Measurements from ENCODE around the gene ERMN. TPM values are rescaled to one million over a fixed set of nuclear protein-coding genes. Genes with fewer than 3 reads are reported as not detected.
A peak's percentile ranks its signal among the peaks of the same experiment; 100 is the strongest.

The ERMN gene
- total RNA-seq, 2 experiments from 2014 or later, result 17.3 to 18.0 TPM

GRCh38 chr2:157367704-157368103 lies 42.1 kb upstream of the ERMN start:
- ATAC-seq (ENCODE audit: poor library complexity), result no peak

GRCh38 chr2:157364257-157364974 lies 38.8 kb upstream of the ERMN start:
- DNase-seq, result no peak
- CTCF ChIA-PET, result interaction anchor here (1.1 kb wide), 1 partner anchor 28 kb away, joined by 4 read pairs; no protein-coding TSS in a partner anchor
- TF ChIP-seq CTCF (IDR thresholded peaks at IDR 0.05), result no peak
- no peak for ATAC-seq (ENCODE audit: poor library complexity)
- Histone ChIP-seq H3K9me3 (ENCODE audit: control insufficient read depth in 1 of 2, insufficient read depth in 1 of 2, low read length in 2 of 2) (peaks cover 9 to 18% of the 10 kb centered on the region in 2 experiments), H3K4me1 (ENCODE audit: insufficient read depth, low read length) (peaks cover 3% of the 10 kb centered on the region), H3K4me3 (ENCODE audit: low read length) (no peak overlapping the region), H3K27ac (ENCODE audit: low read depth in 1 of 2, low read length in 2 of 2) (no peak overlapping the region), H3K27me3 (ENCODE audit: control insufficient read depth in 1 of 2, insufficient read depth in 2 of 2, low read length in 2 of 2) (no peaks in the 10 kb centered on the region), H3K36me3 (ENCODE audit: insufficient read depth, low read length) (no peaks in the 10 kb centered on the region)
- Mint-ChIP-seq H3K27ac (peak overlapping the region; percentile 56), H3K9me3 (peaks cover 8% of the 10 kb centered on the region), H3K4me3 (peak overlapping the region; percentile 40), H3K4me1 (ENCODE audit: low read depth) (peaks cover 48% of the 10 kb centered on the region), H3K27me3 (no peaks in the 10 kb centered on the region), H3K36me3 (ENCODE audit: low read depth) (peaks cover 53% of the 10 kb centered on the region)
- intact Hi-C loops (cut with DNase I, micrococcal nuclease), result loop anchor here in 1 of 2 experiments (5.0 kb wide), 1 partner anchor 38 kb away; no protein-coding TSS in a partner anchor
- POLR2A ChIA-PET, result interaction anchor here (0.8 to 1.7 kb wide), 7 partner anchors 11 to 54 kb away, joined by 3 to 6 read pairs (median 3); no protein-coding TSS in a partner anchor

More at GRCh38 chr2:157367704-157368103, 42.1 kb upstream of the ERMN start:
- H3K27ac Mint-ChIP-seq, result no peak overlapping the region
- no peaks in the 10 kb centered on the region for H3K27me3 Mint-ChIP-seq
- no peaks in the 10 kb centered on the region for H3K27me3 ChIP-seq (ENCODE audit: control insufficient read depth in 1 of 2, insufficient read depth in 2 of 2, low read length in 2 of 2)
- H3K9me3 Mint-ChIP-seq, result peaks cover 5% of the 10 kb centered on the region
- H3K36me3 Mint-ChIP-seq (ENCODE audit: low read depth), result peaks cover 34% of the 10 kb centered on the region
- ChIA-PET CTCF (interaction anchor here (1.4 to 1.5 kb wide), 2 partner anchors 15 to 40 kb away, joined by 3 to 5 read pairs; no protein-coding TSS in a partner anchor), POLR2A (interaction anchor here (1.0 to 1.3 kb wide), 2 partner anchors 37 to 51 kb away, joined by 4 to 7 read pairs; no protein-coding TSS in a partner anchor)
- H3K4me1 Mint-ChIP-seq (ENCODE audit: low read depth), result peaks cover 47% of the 10 kb centered on the region
- H3K4me1 ChIP-seq (ENCODE audit: insufficient read depth, low read length), result peaks cover 3% of the 10 kb centered on the region
- no peaks in the 10 kb centered on the region for H3K9me3 ChIP-seq (ENCODE audit: control insufficient read depth in 1 of 2, insufficient read depth in 1 of 2, low read length in 2 of 2)
- no peak overlapping the region for H3K27ac ChIP-seq (ENCODE audit: low read depth in 1 of 2, low read length in 2 of 2)
- H3K4me3 Mint-ChIP-seq, result no peak overlapping the region
- intact Hi-C loops (cut with DNase I, micrococcal nuclease), result loop anchor here in 1 of 2 experiments (5.0 kb wide), 1 partner anchor 35 kb away; no protein-coding TSS in a partner anchor
- H3K4me3 ChIP-seq (ENCODE audit: low read length), result no peak overlapping the region
- DNase-seq, result no peak
- no peaks in the 10 kb centered on the region for H3K36me3 ChIP-seq (ENCODE audit: insufficient read depth, low read length)
- TF ChIP-seq CTCF (IDR thresholded peaks at IDR 0.05), result no peak

- no peaks in the 10 kb centered on the region for H3K27me3 ChIP-seq (ENCODE audit: control insufficient read depth in 1 of 2, insufficient read depth in 2 of 2, low read length in 2 of 2)
- ATAC-seq (ENCODE audit: poor library complexity) (no peak), DNase-seq (peak in 1 of 14 experiments; percentile 34)
- ChIA-PET POLR2A (interaction anchor here (0.9 to 1.7 kb wide), 2 partner anchors 11 to 50 kb away, joined by 4 to 6 read pairs; no protein-coding TSS in a partner anchor), CTCF (no interaction called here)
- Mint-ChIP-seq H3K4me3 (no peak overlapping the region), H3K27ac (no peak overlapping the region), H3K4me1 (ENCODE audit: low read depth) (peaks cover 48% of the 10 kb centered on the region), H3K27me3 (no peaks in the 10 kb centered on the region), H3K9me3 (peaks cover 8% of the 10 kb centered on the region), H3K36me3 (ENCODE audit: low read depth) (peaks cover 53% of the 10 kb centered on the region)
- no peaks in the 10 kb centered on the region for H3K36me3 ChIP-seq (ENCODE audit: insufficient read depth, low read length)
- peaks cover 3% of the 10 kb centered on the region for H3K4me1 ChIP-seq (ENCODE audit: insufficient read depth, low read length)
- H3K27ac ChIP-seq (ENCODE audit: low read depth in 1 of 2, low read length in 2 of 2), result no peak overlapping the region
- intact Hi-C loops (cut with DNase I, micrococcal nuclease), result loop anchor here in 1 of 2 experiments (5.0 kb wide), 1 partner anchor 39 kb away; no protein-coding TSS in a partner anchor
- no peak for TF ChIP-seq CTCF (IDR thresholded peaks at IDR 0.05)
- H3K4me3 ChIP-seq (ENCODE audit: low read length), result no peak overlapping the region
- H3K9me3 ChIP-seq (ENCODE audit: control insufficient read depth in 1 of 2, insufficient read depth in 1 of 2, low read length in 2 of 2), result peaks cover 9 to 18% of the 10 kb centered on the region in 2 experiments
Observed at GRCh38 chr2:157363612-157364101, 38.0 kb upstream of the ERMN start.

All from CD4-positive, alpha-beta T cell (primary cell).